GM18502 (cell line): Measurements from ENCODE around the gene SMG5.

ENCODE experiments used
- ATAC-seq: cut with Tn5 transposase; IDR thresholded peaks from one replicate; pipeline ENCODE4 v1.9.1; 2021; ENCODE audit warnings: mild to moderate bottlenecking; ENCODE audit not compliant: unreplicated experiment, poor library complexity

The SMG5 gene

DNA sequence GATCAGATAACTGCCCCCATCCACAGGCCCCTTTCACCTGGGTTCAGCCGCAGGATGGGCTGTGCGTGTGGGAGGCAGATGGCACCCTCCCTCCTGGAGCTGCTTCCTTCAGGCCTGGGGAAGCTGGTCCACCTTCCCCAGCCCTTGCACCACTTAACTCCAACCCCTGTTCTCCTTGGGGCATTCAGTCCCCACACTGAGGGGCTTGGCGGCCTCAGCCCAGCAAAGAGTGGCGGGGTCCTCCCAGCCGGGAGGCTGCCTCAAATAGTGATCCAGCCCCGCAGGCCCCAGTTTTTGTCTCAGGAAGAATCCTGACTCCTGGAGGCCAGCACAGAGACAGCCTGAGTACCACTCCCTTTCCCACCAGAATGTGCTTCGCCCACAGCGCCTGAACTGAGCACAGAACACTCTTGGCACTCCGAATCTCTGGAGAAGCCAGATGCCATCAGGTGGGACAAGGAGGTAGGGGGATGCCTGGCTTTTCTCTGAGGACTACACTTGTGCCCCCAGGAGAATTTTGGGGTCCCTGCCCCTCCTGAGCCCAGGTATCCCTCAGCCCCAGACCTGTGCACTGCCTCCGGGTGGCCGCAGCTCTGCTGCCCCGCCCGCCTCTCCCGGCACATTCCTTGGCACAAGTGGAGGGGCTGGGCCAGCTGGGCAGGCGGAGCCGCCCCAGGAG is 35.7 kb downstream of the SMG5 start:
- no peak for ATAC-seq

GRCh38 chr1:156246241-156246780 is 36.3 kb downstream of the SMG5 start:
- ATAC-seq: no peak

- no peak for ATAC-seq
Observed at GRCh38 chr1:156245451-156246232, 37.0 kb downstream of the SMG5 start.

GRCh38 chr1:156244712-156245111 is 37.9 kb downstream of the SMG5 start:
- ATAC-seq: no peak

DNA sequence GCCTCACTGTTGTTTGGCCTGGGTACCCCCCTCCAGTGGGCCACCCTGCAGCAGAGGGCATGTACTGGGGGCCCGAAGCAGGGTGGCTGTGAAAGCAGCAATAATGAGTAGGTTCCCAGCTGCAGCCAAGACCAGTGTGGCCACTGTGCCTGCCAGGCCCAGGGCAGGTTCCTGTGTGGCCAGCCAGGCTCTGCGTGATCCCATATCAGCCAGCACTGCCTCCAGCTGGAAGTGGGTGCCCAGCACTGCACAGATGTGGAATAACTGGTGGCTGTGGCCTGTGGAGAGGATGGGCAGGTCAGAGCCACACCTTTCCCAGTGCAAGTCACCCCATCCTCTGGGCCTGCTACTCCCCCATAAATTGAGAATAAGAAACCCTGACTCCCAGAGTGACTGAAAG is 38.5 kb downstream of the SMG5 start:
- ATAC-seq: no peak

- no peak for ATAC-seq
Observed at GRCh38 chr1:156242738-156243137, 39.9 kb downstream of the SMG5 start.

DNA sequence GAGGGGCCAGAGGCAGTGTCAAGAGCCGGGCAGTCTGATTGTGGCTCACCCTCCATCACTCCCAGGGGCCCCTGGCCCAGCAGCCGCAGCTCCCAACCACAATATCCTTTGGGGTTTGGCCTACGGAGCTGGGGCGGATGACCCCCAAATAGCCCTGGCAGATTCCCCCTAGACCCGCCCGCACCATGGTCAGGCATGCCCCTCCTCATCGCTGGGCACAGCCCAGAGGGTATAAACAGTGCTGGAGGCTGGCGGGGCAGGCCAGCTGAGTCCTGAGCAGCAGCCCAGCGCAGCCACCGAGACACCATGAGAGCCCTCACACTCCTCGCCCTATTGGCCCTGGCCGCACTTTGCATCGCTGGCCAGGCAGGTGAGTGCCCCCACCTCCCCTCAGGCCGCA is 40.7 kb downstream of the SMG5 start, which contains the start of gene BGLAP:
TSS of gene BGLAP (plus strand) at position 259 of the 400 bp plus-strand sequence. CDS start at position 307, 48 bp downstream.
- ATAC-seq: no peak

GRCh38 chr1:156241311-156241811 is 41.3 kb downstream of the SMG5 start:
- ATAC-seq: no peak

DNA sequence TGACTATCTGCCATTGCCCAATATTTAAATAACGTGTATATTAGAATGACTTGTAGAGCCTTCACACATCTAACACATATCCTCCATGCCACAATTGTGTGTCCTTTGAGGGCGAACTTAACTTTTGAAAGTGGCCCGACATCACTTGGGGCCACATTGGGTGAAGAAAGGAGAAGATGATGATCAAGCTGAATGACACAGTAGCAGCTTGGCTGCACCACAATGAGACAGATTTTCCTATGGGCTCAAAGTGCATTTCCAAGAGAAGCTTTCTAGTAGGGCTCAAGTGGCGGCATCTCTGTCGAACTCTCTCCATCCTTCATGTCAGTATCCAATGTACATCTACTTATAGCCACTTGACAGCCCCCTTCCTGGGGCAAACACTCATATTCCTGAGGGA is 44.4 kb downstream of the SMG5 start:
- no peak for ATAC-seq

DNA sequence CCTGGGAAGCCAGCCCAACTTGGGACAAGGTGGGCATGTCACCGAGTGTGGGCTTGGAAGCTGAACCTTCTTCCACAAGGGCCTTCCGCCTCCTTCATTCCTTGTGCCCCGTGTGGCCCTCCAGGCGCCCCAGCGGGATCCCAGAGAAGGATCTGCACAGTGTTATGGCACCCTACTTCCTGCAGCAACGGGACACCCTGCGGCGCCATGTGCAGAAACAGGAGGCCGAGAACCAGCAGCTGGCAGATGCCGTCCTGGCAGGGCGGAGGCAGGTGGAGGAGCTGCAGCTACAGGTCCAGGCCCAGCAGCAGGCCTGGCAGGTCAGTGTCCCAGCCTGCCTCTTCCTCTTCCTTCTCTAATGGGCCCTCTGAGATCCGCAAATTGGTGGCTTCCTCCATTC is 46.5 kb downstream of the SMG5 start:
- no peak for ATAC-seq

DNA sequence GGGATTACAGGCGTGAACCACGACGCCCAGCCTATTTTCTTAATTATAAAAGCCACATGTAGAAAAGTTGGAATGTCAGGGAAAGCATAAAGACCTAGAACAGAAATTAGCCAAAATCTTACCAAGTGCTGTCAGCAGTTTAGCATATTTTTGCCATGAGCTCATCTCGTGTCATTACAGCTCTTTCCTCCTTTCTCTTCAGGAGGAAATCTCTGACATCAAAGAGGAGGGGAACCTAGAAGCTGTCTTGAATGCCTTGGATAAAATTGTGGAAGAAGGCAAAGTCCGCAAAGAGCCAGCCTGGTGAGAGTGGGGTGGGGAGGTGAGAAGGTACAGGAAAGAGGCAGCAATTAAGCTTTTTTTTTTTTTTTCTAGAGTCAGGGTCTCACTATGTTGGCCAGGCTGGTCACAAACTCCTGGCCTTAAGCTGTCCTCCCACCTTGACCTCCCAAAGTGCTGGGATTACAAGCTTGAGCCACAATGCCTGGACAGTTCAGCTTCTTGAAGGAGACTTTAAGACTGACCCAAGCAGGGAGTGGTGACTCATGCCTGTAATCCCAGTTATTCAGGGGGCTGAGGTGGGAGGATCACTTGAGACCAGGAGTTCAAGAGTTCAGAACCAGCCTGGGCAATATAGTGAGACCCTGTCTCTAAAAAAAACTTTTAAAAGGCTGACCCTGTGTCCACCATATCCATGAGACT is 49.0 kb downstream of the SMG5 start:
- no peak for ATAC-seq

DNA sequence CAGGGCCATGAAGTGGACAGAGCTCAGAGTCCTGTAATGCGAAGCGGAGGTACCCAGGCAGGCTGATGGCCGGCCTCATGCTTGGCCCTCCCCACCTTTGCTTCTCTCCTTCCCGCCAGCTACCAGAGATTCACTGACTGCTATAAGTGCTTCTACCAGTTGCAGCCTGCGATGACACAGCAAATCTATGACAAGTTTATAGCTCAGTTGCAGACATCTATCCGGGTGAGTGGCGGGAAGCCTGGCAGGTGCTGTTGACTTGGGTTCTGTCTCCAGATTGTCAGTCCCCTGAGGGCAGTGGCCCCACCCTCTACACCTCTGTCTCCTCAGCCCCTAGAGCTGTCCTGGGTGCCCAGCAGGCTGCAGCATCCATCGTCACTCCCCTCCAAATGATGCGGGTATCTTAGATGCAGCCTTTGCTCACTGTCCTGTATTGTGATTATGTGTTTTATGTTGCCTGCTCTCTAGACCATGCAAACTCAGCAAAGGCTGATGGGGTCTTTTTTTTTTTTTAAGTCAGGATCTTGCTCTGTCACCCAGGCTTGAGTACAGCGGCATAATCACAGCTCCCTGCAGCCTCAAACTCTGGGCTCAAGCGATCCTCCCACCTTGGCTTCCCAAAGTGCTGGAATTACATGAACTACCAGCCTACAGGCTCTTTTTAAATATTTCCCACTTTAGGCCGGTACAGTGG is 50.3 kb downstream of the SMG5 start:
- ATAC-seq: no peak

- ATAC-seq: no peak
Observed at GRCh38 chr1:156230473-156230837, 52.2 kb downstream of the SMG5 start.

GRCh38 chr1:156229809-156230472 is 52.7 kb downstream of the SMG5 start:
- ATAC-seq: no peak

DNA sequence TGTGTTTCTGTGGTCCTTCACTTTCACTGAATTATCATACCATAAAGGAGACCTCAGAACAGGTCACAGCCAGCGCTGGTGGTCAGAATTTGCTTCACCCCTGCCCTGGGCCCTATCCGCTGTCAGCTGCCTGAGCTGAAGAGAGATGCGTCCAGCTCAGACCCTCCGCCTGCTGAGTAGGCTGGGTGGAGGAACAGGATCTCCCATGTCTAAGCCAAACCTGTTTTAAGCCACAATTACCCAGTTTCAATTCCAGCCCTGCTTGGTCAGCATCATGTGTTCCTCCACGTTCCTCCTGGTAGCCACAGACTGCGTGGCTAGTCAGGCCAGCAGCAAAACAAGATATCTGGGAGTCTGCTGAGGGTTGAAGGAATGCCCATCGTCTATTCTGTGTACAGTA is 54.1 kb downstream of the SMG5 start:
- no peak for ATAC-seq

- ATAC-seq: no peak
Observed at GRCh38 chr1:156226782-156227181, 55.8 kb downstream of the SMG5 start.

DNA sequence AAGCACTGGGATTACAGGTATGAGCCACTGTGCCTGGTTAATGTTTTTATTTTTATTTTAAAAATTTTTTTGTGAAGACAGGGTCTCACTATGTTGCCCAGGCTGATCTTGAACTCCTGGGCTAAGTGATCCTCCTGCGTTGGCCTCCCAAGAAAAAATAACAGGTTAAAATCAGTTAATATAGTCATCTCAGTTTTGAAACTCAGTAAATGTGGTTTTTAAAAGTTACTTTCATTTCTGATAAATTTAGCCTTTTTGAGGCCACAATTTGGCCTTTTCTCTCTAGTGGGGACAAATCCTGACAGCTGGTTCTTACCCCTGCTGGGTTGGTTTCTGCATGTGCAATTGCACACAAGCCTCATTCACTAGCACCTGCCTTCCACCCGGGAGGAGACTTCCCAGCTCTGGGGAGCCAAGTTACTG is 56.5 kb downstream of the SMG5 start:
- ATAC-seq: peak; percentile 69

GRCh38 chr1:156225677-156226014 is 57.0 kb downstream of the SMG5 start:
- ATAC-seq: no peak

- ATAC-seq: no peak
Observed at GRCh38 chr1:156221986-156222692, 60.5 kb downstream of the SMG5 start.
